GM21576 (cell line): Measurements from ENCODE around the gene GID8.

Source experiments
- ATAC-seq: cut with Tn5 transposase; IDR thresholded peaks from one replicate; pipeline ENCODE4 v1.9.1; 2021; ENCODE audit warnings: mild to moderate bottlenecking, moderate library complexity; ENCODE audit not compliant: unreplicated experiment

GID8 gene

DNA sequence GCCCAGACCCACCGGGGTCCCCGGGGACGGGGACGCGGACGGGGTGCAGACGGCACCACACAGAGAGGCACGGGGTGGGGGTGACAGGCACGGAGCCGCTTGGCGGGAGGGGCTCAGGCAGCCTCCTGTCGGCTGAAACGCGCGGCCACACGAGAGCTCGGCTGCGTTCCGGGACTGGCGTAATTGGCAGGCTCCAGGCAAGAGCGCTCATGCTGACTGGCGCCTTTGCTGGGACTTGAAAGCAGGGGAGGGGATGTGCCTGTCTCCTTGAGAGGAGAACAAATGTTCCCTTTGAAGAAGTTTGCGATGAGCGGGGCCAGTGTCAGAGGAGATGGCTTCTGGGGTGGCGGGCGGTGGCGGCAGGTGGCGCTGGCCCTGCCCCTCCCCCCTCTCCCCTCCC is 43.0 kb downstream of the GID8 start:
- ATAC-seq = no peak

DNA sequence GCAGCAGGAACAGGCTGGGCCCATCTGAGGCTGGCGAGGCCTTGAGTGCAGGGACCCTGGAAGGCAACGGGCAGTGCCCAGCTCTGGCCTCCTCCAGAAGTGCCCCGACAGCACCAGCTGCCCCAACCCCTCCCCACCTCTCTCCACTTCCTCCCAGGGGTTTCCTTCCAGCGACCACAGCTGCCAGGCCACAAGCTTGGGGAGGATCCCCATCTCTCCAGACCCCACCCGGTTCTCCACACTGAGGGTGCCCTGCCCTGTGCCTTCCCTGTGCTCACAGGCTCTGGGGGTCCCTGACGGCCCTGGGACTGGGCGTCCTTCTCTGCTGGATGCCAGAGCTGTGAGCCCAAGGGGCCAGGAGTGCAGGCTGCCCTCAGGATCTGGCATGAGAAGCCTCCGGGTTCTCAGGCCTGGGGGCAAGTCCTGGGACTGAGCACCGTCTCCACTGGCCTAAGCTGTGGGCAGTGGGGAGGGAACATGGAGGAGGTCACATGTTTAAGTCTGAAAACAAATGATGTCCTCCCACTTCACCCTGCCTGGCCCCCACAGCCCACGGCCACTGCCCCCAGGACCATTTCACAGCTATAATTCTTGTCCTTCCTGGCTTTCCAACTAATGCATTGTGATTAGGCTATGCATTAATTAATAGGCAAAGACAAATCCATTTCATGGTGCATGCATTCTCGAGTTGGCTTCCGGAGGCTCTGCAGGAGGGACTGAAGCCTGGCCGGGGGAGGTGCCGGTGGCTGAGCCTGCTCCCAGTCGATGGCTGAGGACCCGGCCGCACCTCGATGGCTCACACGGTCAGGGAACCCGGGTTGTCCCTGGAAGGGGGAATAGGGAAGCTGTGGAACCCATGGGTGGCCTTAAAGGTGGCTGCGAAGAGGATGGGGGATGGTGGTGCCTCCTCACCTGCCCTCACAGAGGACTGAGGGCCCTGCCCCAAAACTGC is 44.5 kb downstream of the GID8 start:
- ATAC-seq = no peak

DNA sequence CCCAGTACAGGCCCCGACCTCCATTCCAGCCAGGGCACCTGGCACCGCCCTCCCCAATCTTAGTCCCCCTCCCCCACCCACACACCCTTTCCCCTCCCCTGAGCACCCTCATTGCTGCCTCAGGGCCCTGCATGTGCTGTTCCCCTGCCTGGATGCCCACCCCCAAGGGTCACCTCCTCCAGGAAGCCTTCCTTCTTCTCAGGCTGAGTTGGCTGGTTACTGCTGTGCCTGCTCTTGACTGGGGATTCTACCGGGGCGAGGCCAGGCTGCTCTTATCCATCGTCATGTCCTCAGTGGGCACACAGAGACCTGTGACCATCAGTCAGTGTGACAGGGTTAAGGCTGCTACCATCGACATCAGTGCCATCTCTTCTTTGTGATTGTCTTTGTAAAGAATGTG is 45.3 kb downstream of the GID8 start:
- ATAC-seq = no peak

DNA sequence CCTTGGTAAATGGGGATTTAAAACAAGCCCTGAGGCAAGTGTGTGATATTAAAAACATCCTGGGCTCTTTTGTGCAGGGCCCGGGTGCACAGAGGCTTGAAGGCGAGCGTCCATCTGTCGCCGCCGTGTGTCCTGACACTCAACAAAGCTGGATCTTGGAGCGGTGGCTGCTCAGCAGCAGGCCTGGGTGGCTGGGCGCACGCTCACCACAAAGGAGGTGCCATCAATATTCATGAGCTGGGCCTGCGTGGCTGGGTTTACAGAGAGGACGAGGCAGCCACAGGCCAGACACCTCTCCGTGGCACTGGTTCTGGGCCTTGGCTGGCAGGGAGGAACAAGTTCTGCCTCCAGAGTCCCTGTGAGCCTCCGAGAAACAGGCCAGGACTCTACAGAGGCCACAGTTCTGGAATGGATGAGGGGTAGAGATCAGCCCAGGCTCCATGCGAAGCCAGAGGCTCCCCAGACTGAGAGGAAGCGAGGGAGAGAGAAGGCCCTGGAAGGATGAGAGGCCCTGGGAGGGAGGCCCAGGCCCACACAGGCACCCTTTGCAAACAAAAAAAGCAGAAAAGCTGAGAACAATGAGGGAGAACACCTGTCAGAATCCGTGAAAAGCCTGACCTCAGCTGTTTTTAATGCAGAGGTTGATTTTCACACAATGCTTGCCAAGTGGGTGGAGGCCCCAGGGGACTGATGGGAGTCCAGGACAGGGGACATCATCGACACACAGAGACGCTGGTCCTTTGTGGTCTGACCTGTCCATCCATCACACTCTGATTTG is 46.9 kb downstream of the GID8 start:
- ATAC-seq = no peak

DNA sequence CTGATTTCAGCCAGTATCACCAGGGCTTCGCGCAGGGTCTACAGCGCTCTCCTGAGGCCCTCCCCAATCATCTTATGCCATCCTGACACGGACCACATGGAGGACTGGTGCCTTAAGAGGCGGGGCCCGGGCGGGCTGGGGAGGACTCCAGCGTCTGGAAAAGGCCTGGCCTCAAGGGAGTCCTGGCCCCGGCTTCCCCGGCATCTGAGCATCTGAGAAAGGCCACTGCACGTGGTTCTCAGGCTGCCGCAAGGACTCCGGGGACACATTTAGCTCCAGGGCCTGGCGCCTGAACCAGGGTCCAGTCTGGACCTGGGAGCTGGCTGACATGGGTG is 47.5 kb downstream of the GID8 start:
- no peak for ATAC-seq

DNA sequence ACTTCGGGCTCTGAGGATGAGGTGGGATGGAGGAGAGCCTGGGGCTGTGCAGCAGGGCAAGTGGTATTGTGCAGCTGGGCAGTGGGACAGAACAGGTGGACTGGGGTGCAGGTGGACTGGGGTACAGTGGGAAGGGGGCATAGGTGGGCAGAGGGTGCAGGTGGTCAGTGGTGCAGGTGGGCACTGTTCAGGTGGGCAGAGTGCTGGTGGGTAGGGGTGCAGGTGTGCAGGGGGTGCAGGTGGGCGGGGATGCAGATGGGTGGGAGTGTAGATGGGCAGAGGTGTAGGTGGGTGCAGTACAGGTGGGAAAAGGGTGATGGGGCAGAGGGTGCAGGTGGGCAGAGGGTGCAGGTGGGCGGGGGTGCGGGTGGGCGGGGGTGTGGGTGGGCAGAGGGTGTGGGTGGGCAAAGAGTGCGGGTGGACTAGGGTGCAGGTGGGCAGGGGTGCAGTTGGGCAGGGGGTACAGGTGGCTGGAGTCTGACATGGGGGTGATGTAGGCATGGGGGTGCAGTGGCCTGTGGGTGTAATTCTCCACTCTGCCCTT is 48.4 kb downstream of the GID8 start:
- ATAC-seq = no peak

DNA sequence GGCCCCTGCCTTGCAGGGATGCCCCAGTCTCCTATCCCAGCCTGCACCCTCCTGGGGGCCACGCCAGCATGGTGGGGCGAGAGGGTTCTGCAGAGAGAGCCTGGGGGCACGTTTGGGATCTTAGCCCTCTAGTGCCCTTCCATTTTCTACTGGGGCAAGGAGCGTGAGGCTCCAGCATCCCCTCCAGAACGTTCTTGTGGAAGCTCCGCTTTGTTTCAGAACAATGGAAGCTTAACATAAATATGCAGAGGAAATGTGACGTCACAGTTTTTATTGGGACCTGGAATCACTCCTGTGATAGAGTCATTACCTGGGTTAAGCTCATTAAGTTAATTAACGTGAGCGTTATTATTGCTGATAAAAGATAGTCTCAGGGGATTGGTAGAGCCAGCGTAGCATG is 49.2 kb downstream of the GID8 start:
- no peak for ATAC-seq

DNA sequence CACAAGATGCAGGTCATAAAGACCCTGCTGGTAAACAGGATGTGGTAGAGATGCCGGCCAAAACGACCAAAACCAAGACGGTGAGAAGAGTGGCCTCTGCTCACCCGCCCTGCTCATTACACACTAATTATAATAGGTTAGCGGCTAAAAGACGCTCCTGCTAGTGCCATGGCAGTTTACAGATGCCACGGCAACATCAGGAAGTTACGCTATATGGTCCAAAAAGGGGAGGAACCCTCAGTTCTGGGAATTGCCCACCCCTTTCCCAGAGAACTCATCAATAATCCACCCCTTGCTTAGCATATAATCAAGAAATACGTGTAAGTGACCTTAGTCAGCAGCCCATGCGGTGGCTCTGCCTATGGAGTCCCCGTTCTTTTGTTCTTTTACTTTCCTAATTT is 51.3 kb downstream of the GID8 start:
- no peak for ATAC-seq

DNA sequence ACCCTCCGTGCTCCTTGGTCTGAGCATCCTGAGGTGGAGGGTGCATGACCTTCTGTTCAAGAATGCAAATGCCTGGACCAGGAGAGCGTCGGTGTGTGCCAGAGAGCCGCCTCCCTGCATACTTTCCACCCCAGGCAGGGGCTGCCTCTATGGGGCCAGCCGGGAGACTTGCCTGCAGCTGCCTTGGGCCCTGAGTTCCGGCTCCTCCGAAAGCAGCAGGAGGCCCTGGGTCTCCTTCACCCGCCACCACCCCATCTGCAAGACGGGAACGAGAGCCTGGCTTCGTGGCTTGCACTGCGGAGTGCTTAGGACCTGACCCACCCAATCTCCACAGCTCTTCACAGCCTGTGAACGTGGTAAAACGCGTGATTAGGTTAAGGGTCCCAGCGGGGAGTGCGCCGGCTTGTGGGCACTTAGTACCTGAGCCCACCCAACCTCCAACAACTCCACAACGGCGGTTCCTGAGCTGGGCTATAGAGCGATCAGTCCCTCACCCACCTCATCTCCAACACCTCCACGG is 52.4 kb downstream of the GID8 start:
- no peak for ATAC-seq

DNA sequence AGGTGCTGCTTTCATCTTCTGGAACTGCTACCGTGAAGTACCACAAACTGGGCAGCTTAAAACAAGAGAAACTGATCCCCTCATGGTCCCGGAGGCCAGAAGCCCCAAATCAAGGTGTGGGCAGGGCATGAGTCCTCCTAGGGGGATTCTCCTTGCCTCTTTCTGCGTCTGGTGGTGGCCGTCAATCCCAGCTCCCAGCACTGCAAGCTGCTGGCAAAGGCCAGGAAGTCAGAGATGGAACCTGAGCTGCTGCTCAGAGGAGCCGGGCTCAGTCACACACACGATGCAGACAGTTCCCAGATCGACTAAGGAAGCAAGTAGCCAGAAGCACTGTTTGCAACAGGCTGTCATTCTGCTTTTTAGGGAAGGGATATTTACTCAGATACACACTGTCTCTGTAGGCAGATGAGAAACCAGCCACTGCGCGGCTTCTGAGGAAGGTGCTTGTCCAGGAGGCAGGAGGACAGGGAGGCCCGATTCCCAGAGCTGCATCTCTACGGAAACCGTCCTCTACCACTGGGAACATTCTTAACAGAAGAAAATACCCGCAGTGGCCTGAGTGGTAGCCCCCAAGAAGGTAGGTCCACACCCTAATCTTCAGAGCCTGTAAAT is 53.4 kb downstream of the GID8 start:
- ATAC-seq = no peak

DNA sequence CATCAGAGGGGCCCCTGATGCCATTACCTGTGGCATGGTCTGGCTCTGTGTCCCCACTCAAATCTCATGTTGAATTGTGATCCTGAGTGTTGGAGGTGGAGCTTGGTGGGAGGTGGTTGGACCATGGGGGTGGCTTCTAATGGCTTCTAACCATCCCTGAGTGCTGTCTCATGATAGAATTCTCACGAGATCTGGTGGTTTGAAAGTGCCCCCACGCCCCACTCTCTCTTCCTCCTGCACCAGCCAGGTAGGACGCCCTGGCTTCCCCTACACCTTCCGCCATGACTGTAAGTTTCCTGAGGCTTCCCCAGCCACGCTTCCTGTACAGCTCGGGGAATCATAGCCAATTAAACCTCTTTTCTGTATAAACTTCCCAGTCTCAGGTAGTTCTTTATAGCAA is 53.9 kb downstream of the GID8 start:
- no peak for ATAC-seq

DNA sequence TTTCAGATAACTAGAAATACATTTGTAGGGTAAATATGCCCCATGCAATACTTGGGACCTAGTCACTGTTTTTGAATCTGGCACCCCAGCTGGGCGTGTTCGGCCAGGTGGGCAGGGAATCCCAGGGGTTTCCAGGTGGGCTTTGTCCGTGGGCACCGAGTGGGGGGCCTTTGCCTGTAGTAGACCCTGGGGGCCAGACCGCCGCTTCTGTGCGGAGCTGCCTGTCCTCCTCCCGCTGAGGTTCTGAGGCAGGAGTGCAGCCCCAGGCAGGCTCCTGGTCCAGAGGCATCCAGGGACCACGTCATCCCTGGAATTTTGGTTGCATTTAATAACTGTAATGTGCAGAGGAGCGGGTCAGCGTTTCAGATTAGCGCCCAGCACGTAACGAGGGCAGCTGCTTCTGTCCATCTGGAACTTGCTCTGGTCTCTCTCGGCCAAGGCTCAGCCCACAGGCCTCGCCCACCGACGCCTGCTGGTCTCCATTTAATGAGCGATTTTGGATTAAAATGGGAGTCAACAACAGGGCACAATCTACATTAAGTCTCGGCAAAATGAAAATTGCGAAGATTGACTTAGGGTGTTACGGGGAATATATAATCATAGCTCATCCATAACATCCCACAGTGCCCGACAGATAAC is 56.0 kb downstream of the GID8 start:
- ATAC-seq = no peak

DNA sequence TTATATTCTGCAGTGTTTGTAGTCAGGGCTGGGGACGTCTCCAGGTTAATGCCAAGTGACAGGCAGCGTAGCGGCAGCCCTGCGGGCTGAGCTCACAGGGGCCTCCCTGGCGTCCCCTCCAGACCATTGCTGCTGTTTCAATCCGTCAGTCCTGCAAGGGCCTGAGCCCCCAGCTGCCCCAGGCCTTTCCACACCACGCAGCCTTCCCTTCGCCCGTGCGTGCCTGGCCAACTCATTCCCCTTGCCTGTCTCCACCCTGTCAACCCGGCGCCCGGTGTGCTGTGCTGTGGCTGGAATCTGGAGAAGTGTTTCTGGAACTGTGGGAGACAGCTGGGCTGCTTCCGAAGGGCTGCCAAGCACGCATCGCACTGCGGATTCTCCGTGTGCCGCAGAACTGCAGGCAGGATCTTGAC is 56.9 kb downstream of the GID8 start:
- ATAC-seq = no peak

DNA sequence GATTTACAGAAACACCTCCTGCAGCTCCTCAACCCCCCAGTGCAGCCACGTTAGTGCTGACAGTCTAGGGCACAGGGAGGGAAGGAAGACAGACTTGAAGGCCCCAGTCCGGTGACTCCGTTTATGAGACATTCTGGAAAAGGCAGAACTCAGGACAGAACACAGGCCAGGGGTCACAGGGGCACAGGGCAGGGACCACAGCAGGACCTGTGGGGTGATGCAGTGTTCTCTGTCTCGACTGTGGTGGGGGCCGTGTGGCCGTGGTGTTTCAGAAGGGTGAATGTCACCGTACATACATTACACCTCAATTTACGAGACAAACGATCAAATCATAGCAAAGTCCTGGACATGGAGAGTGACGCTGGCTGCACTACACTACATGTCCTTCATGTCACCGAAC is 57.5 kb downstream of the GID8 start:
- ATAC-seq = no peak

DNA sequence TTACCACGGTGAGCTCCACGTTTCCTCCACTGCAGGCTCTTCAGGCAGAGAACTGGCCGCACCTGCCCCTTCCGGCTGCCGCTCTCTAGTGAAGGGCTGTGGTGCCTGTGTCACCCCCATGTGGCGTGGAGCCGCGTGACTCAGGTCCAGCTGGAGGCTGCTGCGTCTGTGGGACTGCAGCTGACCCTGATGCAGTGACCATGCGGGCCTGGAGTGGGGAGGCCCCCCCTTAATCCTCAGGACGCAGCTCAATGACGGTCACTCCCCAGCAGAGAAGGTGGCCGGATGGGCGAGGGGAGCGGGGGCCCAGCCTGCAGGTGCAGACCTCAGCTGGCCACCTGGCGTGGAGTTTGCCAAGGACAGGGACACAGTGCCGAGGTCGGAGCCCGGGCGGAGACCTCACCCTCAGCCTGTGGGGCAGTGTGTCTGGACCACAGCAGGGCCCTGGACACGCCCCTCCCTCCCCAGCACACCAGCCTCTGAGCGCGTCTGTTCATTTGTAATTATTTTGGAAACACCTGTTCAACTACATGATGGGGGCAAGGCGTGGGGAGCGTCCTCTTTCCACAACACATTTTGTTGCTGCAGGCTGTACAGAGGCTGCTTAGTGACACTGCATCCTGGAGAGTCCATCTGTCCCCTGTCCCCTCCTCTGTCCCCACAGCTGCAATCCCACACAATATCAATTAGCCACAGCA is 58.1 kb downstream of the GID8 start:
- no peak for ATAC-seq

DNA sequence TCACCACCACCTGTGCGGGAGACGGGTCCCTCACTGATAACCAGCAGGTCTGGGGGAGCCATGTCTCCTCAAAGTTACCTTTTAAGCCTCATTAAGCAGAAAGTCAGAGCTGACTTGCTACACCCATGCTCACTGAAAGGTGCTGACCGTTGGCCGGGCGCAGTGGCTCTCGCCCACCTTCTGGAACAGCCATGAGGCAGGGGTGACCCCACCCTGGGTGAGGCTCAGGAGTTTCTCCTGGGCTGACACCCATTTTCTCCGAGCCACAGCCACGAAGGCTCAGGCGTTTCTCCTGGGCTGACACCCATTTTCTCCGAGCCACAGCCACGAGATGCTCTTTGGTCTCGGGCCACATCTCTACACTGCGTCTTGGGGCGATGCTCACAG is 58.6 kb downstream of the GID8 start:
- no peak for ATAC-seq

DNA sequence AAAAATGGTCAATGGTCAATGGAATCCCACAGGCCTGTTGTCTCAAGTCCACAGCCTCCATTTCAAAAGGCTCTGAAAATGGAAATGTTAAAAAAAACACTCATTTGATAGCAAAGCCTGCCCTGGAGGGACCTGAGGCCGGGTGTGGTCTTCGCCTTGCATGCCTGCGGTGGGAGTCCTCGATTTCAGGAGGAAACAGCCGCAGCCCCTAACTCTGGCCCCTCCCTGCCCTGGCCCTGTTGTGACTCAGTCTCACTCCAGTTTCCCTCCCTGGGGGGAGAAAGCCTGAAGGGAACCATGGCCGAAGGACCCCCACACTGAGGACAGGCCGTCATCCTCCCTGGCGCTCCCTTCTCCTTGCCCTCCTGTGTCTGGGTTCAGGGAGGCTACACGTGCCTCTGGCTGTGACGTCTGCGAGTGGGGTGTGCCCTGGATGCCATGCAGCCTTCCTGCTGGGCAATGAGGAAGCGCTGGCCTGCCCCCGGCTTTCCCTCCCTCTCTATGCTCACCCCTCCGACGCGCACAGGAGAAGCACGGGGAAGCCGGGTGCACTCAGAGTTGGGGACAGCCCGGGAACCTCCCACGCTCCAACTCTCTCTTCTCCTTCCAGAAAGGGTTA is 59.6 kb downstream of the GID8 start:
- ATAC-seq = no peak
